Activated CD8-positive, alpha-beta memory T cell treated with anti-CD3 and anti-CD28 coated beads for 24 hours (primary cell): ENCODE results near the gene UBE2Q2.
A peak's percentile ranks its signal among the peaks of the same experiment; 100 is the strongest.
"Not testable (repeated sequence)": the region's sequence is repeated elsewhere in the genome, so short reads cannot be mapped to it uniquely, and the experiment has no call there.

Source experiments
- DNase-seq: peaks from one replicate; pipeline ENCODE4 v3.0.0-alpha.2; 2020

The UBE2Q2 gene

DNA sequence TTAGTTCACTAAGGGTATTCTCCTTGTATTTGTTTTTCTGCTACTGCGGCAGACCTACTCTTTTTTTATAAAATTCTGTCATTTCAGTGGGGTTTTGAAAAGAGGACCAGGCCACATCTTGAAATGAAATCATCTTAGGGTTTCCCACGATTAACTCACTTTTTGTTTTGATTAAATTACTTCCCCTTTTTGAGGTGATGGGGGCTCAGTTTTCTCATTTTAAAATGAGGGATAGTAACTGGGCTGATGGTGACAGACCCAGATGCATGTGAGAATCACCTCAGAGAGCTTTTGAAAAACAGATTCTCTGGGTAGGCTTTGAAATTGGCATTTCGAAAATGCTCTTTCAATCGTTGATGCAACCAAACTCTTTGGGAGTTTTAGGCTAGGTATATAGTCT lies 24.2 kb downstream of the UBE2Q2 start:
- DNase-seq = no peak

GRCh38 chr15:75868019-75868418 lies 24.8 kb downstream of the UBE2Q2 start:
- no peak for DNase-seq

DNA sequence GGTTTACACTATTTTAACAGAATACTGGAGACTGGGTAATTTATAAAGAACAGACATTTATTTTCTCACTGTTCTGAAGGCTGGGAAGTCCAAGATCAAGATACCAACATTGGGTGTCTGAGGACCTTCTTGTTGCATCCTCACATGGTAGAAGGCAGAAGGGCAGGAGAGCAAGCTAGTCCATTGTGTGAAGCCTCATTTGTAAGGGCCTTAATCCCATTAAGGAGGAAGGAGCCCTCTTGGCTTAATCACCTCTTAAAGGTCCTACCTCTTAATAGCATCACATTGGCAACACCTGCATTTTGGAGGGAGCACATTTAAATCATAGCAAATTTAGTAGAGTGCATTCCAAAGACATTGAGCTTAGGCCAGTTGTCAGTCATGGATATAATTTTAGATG lies 26.2 kb downstream of the UBE2Q2 start:
- no peak for DNase-seq

DNA sequence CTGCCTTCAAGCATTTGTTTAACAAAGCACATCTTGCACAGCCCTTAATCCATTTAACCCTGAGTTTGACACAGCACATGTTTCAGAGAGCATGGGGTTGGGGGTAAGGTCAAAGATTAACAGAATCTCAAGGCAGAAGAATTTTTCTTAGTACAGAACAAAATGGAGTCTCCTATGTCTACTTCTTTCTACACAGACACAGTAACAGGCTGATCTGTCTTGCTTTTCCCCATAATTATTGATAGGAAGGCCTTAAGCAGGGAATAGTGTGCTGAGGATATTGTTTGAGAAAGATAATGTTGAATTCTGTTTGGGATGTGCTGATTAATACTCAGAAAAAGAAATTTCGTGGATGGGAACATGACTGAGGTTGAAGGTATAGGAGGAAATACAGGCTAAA lies 28.3 kb downstream of the UBE2Q2 start:
- DNase-seq = not testable (repeated sequence)

DNA sequence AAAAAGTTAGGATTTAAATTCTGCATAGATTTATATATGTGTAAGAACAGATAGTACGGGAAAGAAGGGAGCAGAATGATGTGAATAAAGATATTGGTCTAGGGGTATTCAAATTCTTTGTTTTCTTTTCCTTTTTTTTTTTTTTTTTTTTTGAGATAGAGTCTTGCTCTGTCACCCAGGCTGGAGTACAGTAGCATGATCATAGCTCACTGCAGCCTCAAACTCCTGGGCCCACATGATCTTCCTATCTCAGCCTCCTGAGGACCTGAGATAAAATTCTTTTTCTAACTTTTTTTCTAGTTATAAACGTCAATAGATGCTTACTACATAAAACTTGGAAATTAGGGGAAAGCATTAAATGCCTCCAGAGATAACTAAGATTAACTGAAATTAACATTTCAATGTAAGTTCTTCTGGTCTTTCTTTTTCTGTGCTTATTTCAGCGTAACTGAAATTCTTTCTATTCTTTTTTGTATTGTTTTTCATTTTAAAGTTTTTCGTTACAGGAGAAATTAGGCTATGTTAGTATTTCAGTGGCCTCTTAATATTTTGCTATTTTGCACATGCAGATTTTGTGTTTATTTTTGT lies 29.2 kb downstream of the UBE2Q2 start:
- DNase-seq = no peak

DNA sequence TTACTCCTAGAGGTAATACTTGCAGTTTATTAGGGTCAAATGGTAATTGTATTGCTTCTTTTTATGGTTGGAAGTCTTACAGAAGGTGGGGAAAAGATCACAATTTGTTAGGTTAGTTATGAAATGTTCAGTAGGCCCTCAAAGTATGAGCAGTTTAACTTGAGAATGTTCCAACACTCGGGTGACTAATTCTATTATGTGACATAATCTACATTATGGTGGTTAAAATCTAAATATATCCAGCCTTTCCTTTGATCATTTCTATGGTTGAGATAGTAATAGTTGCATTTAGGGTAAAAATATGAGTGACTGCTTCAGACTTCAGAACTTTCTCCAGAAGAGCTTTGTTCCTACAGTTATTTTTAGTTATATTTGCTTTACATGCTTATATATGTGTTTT lies 40.8 kb downstream of the UBE2Q2 start:
- DNase-seq = no peak

GRCh38 chr15:75887178-75887577 lies 43.9 kb downstream of the UBE2Q2 start:
- no peak for DNase-seq

DNA sequence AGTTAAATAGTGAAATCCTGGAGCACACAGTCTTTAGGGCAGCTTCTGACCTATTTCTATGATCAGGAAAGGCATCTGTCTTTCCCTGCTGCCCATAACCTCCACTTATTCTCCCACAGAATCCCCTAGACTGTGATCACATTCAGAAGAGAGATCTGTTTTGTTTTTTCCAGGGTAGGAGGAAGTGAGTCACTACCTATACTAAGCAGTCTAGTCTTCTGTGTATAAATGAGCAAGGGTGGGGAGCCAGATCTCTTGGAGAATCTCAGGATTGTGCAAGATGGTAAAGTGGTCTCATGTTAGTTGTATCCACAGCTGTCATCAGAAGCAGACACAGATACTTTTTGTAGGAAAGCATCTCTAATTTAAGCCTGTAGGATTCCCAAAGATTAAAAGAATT lies 48.6 kb downstream of the UBE2Q2 start:
- DNase-seq = no peak

- no peak for DNase-seq
Observed at GRCh38 chr15:75895731-75896130, 52.5 kb downstream of the UBE2Q2 start.

GRCh38 chr15:75900577-75900976 lies 57.3 kb downstream of the UBE2Q2 start:
- DNase-seq = no peak

- no peak for DNase-seq
Observed at GRCh38 chr15:75902129-75902557, 58.9 kb downstream of the UBE2Q2 start.

- DNase-seq = peak; percentile 94
Observed at GRCh38 chr15:75903331-75904239, 60.3 kb downstream of the UBE2Q2 start, which contains the start of gene FBXO22. Gene FBXO22 (plus strand): TSS chr15:75903878. CDS start chr15:75903964, 86 bp downstream.

- no peak for DNase-seq
Observed at GRCh38 chr15:75905231-75905630, 62.0 kb downstream of the UBE2Q2 start.

GRCh38 chr15:75910355-75910754 lies 67.1 kb downstream of the UBE2Q2 start:
- not testable (repeated sequence) for DNase-seq

- no peak for DNase-seq
Observed at GRCh38 chr15:75916978-75917377, 73.7 kb downstream of the UBE2Q2 start.

GRCh38 chr15:75918135-75918534 lies 74.9 kb downstream of the UBE2Q2 start:
- DNase-seq = no peak

DNA sequence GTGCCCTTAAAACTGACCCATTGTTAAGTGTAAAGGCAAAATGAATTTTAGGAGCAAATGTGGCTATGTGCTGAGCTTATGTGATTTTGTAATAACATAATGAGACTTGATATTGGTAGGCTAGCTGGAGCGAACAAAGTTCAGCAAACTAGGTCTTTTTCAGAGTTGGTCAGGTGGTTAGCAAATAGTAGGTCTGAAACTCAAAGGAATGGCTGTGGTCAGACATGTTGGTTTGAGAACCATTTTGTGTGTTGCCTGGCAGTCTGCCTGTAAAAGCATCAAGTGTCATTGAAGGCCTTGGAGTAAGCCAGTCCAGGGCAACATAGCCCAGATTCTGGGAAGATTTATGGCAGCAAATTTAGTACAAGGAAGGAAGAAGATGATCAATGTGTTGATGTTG lies 76.8 kb downstream of the UBE2Q2 start:
- no peak for DNase-seq

DNA sequence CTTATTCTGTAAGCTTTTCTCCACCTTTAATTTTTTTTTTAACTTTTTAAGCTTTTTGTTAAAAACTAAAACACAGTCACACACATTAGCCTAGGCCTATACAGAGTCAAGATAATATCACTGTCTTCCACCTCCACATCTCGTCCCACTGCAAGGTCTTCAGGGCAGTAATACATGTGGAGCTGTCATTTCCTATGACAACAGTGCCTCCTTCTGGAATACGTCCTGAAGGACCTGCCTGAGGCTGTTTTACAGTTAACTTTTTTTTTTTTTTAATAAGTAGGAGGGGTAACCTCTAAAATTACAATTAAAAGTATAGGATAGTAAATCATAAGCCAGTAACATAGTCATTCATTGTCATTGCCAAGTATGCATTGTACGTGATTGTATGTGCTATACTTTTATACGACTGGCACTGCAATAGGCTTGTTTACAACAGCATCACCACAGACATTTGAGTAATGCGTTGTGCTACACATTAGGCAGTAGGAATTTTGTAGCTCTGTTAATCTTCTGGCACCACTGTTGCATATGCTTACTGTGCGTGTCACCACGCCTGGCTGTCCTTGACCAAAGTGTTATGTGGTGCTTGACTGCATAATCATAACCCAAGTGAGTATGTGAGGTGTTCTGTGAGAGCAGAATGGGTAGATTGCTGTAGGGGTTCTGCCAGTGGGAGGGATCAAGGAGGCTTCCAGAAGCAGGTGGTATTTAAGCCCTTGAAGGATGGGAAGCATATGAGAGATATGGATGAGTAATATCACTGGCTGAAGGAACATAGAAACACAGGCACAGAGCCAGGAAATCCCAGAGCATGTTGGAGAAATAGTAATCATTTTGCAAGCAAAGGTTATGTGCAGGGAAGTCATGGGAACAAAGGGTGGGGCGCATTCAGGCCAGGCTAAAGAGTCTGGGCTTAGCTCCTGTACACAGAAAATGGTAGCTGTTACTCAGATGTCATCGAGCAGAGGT lies 78.8 kb downstream of the UBE2Q2 start:
- no peak for DNase-seq

DNA sequence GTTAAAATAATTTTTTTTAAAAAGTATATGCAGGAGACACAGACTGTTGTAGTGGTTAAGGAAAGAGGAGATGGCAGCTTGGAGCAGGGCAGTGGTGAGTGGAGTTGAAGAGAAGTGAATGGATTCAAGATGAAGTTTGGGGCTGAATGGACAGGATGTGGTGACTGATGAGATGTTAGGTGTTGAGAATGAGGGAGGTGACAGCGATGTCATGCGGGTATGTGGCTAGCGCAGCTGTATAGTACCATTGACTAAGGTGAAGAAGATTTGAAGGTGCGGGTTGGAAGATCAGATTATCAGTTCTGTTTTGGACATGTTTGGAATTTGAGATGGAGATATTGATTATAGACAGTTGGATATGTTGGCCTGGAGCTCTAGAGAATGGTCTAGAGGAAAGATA lies 80.5 kb downstream of the UBE2Q2 start:
- DNase-seq = no peak

DNA sequence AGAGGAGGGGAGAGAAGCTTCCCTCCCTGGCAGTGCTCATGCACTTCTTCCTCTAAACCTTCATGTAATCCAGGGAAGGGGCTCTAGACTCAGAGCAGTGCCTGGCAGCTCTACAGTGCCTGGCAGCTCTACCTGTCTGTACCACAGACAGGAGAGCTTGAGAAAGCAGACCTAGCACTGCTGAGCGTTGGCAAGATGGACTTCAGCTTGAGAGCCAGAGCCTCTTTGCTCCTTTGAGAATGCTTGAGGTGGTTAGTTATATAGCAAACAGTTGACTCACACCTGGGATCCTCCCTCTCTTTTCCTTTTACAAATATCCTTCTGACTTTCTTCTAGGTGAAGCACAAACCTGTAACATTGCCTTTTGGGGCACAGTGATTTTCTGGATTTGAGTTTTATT lies 81.3 kb downstream of the UBE2Q2 start:
- no peak for DNase-seq

GRCh38 chr15:75925440-75925839 lies 82.2 kb downstream of the UBE2Q2 start:
- DNase-seq = no peak

DNA sequence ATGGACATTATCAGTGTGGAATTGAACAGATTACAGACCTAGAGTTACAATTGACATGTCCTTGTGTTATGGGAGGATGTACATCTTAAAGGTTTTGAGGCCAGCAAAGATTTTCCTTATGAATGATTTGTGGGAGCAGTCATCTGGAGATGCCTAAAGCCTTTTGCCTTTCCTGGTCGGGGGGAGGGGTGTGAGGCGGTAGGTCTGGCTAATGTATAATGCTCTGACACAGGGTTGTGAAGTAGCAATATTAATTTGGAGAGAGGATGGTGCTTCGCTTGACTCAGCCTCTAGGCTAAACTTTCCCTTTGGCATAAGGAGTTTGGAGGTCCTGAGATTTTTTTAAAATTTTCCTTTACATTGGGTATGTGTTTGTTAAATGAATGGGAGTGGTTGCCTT lies 83.7 kb downstream of the UBE2Q2 start:
- no peak for DNase-seq

GRCh38 chr15:75927601-75928000 lies 84.4 kb downstream of the UBE2Q2 start:
- DNase-seq = no peak
